Cardiac fibroblast (primary cell): Measurements from ENCODE around the gene CHST4.

Experiments
- DNase-seq, 2 donors: peaks; one replicate each; pipeline versions ENCODE4 v3.0.0 to v3.0.0-alpha.2; 2010; ENCODE audit warnings: low read depth in 2 of 2
- H3K4me3 ChIP-seq, 2 donors: replicated peaks in 1 of 2; 1 replicate in 1 of 2; 2 replicates in 1 of 2; pipeline ENCODE4 v1.5.1; 2011; ENCODE audit warnings: low read depth in 2 of 2, low read length in 2 of 2, mild to moderate bottlenecking in 2 of 2, moderate library complexity in 1 of 2
- CTCF ChIP-seq: IDR thresholded peaks from one replicate; pipeline ENCODE4 v1.5.1; 2011; ENCODE audit warnings: low read depth, mild to moderate bottlenecking, low read length, inconsistent platforms

Gene CHST4

GRCh38 chr16:71489122-71489521 lies 37.1 kb upstream of the CHST4 start, which contains the start of gene ZNF19:
TSS of gene ZNF19 (minus strand) at chr16:71489324. CDS start at chr16:71482114, 7,210 bp downstream.
- no peak within 1 kb of the TSS for H3K4me3 ChIP-seq
- no peak for DNase-seq
- TF ChIP-seq CTCF: no peak

GRCh38 chr16:71490361-71490760 lies 35.9 kb upstream of the CHST4 start:
- H3K4me3 ChIP-seq: no peak overlapping the region
- no peak for DNase-seq
- no peak for TF ChIP-seq CTCF

GRCh38 chr16:71491054-71491453 lies 35.2 kb upstream of the CHST4 start:
- DNase-seq: no peak
- TF ChIP-seq CTCF: no peak
- H3K4me3 ChIP-seq: no peak overlapping the region

- H3K4me3 ChIP-seq: no peak overlapping the region
- no peak for TF ChIP-seq CTCF
- no peak for DNase-seq
These were observed 33.4 kb upstream of the CHST4 start for GRCh38 chr16:71492786-71493185.

GRCh38 chr16:71493213-71493612 lies 33.0 kb upstream of the CHST4 start:
- no peak for TF ChIP-seq CTCF
- DNase-seq: no peak
- no peak overlapping the region for H3K4me3 ChIP-seq

DNA sequence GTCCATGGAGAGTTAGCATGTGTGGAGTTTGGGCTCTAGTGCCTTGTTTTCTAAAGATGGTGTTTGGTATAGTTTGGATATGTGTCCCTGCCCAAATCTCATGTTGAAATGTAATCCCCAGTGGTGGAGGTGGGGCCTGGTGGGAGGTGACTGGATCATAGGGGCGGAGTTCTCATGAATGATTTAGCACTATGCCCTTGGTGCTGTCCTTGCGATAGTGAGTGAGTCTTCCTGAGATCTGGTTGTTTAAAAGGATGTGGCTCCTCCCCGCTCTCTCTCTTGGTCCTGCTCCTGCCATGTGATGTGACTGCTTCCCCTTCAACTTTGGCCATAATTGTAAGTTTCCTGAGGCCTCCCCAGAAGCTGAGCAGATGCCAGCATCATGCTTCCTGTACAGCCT lies 28.2 kb upstream of the CHST4 start:
- DNase-seq: no peak
- TF ChIP-seq CTCF: no peak
- no peak overlapping the region for H3K4me3 ChIP-seq

DNA sequence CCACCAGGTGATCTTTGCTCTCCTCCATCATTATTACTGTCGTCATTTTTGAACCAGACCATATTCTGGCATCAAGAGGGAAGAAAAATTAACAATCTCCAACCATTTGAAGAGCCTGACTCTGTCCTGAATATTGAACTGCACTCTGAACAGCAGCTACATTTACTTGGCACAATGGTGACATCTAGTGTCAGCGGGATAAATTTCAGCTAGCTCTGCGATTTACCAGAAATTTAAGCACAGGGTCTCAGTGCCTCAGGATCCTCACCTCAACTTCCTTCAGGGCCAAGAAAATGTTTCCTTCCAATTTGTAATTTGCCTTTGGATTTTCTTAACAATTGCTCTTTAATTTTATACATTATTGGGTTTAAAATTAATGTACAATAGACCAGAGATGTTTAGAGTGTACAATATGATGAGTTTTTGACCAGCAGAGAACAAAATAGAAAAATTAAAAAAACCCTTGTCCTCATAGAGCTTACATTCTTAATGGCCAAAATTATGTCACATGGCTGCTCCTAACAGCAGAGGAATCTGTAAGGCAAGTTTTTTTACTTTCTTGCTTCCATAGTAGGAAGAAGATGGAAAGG lies 26.4 kb upstream of the CHST4 start:
- H3K4me3 ChIP-seq: no peak overlapping the region
- DNase-seq: peak; percentile 73 to 79
- peak; percentile 67 for TF ChIP-seq CTCF
